ENCODE measurements around the gene WDR74. TPM values are rescaled to one million over a fixed set of nuclear protein-coding genes. Genes with fewer than 3 reads are reported as not detected.
"Not testable (repeated sequence)": the region's sequence is repeated elsewhere in the genome, so short reads cannot be mapped to it uniquely, and the experiment has no call there.

The WDR74 gene
- total RNA-seq, 1 experiment from 2014 or later: 110 TPM

DNA sequence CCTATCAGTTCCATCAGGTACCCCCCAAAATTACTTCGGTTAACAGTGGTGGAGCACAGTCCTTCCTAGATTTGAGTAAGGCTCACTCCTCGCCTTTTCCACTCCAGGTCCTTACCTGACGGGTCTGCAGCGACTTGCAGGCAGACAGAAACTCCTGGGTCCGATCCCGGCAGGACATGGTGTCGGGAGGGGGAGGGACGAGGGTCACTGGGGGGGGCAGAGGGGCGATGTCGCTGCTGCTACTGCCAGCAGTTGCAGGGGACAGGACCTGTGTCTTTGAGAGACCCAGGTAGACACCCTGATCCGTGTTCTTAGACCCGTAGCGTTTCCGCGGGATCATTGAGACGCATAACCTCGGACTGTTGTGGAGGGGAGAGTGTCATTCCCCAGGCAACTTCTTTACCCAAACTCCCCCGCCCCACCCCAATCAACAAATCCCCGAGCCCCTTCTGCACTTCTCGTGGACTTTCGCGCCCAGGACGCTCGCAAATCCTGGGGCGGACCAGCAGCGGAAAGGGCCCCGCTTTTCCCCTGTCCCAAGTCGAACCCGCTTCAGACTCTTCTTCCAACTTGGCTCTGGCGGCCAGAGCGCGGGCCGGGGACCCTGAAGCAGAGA lies 8.4 kb downstream of the WDR74 start:
- peak; percentile 99 for TF ChIP-seq PRDM15 (CRISPR knock-in tag; IDR thresholded peaks at IDR 0.05)
- TF ChIP-seq GTF2I (CRISPR knock-in tag; conservative IDR thresholded peaks at IDR 0.05): no peak
- no peaks in the 10 kb centered on the region for H3K27me3 Mint-ChIP-seq (ENCODE audit: low read depth)
- no peaks in the 10 kb centered on the region for H3K9me3 Mint-ChIP-seq
- peaks cover 35% of the 10 kb centered on the region for H3K36me3 Mint-ChIP-seq
- H3K27ac Mint-ChIP-seq: peak overlapping the region; percentile 100
- ATAC-seq (peak; percentile 1), DNase-seq (ENCODE audit: low spot score) (no peak)
- H3K4me3 Mint-ChIP-seq: peak overlapping the region; percentile 100
- CTCF ChIA-PET: interaction anchor here (0.6 to 2.4 kb wide), 10 partner anchors 10 to 288 kb away, joined by 3 to 22 read pairs (median 6); partner anchors contain the start of genes HNRNPUL2 and TMEM179B
- POLR2A ChIA-PET: interaction anchor here (0.5 to 2.4 kb wide), 11 partner anchors 10 to 104 kb away, joined by 3 to 35 read pairs (median 5); partner anchors contain the start of genes HNRNPUL2, NXF1 and TTC9C
- peaks cover 16% of the 10 kb centered on the region for H3K4me1 Mint-ChIP-seq

- H3K9me3 Mint-ChIP-seq; ATAC-seq; DNase-seq (ENCODE audit: low spot score); H3K27me3 Mint-ChIP-seq (ENCODE audit: low read depth); H3K4me1 Mint-ChIP-seq; H3K27ac Mint-ChIP-seq; H3K4me3 Mint-ChIP-seq; CTCF ChIA-PET: not testable (repeated sequence)
- H3K36me3 Mint-ChIP-seq: peaks cover 38% of the 10 kb centered on the region
- POLR2A ChIA-PET: interaction anchor here (1.1 kb wide), 1 partner anchor 22 kb away, joined by 3 read pairs; no protein-coding TSS in a partner anchor
These were observed 11.3 kb downstream of the WDR74 start for GRCh38 chr11:62828130-62828529.

GRCh38 chr11:62823677-62824076 lies 15.7 kb downstream of the WDR74 start:
- Mint-ChIP-seq H3K9me3 (no peaks in the 10 kb centered on the region), H3K4me3 (no peak overlapping the region), H3K27ac (no peak overlapping the region), H3K27me3 (ENCODE audit: low read depth) (no peaks in the 10 kb centered on the region), H3K36me3 (peaks cover 62% of the 10 kb centered on the region), H3K4me1 (no peaks in the 10 kb centered on the region)
- CTCF ChIA-PET: no interaction called here
- POLR2A ChIA-PET: interaction anchor here (0.6 to 0.7 kb wide), 2 partner anchors 10 to 42 kb away, joined by 3 to 6 read pairs; no protein-coding TSS in a partner anchor
- TF ChIP-seq PRRX2 (CRISPR knock-in tag; IDR thresholded peaks at IDR 0.05) (no peak), ZNF232 (CRISPR knock-in tag; IDR thresholded peaks at IDR 0.05) (no peak), RELA (CRISPR knock-in tag; IDR thresholded peaks at IDR 0.05; ENCODE audit: borderline replicate concordance) (no peak), JAZF1 (CRISPR knock-in tag; IDR thresholded peaks at IDR 0.05) (no peak), NFATC4 (CRISPR knock-in tag; IDR thresholded peaks at IDR 0.05) (no peak), MXD4 (CRISPR knock-in tag; IDR thresholded peaks at IDR 0.05; ENCODE audit: borderline replicate concordance) (no peak), ATF2 (CRISPR knock-in tag; IDR thresholded peaks at IDR 0.05; ENCODE audit: borderline replicate concordance, low read depth) (no peak), GRHL2 (CRISPR knock-in tag; IDR thresholded peaks at IDR 0.05; ENCODE audit: insufficient replicate concordance, severe bottlenecking) (no peak), RORB (CRISPR knock-in tag; IDR thresholded peaks at IDR 0.05) (no peak)
- TF ChIP-seq, protein P1, sequence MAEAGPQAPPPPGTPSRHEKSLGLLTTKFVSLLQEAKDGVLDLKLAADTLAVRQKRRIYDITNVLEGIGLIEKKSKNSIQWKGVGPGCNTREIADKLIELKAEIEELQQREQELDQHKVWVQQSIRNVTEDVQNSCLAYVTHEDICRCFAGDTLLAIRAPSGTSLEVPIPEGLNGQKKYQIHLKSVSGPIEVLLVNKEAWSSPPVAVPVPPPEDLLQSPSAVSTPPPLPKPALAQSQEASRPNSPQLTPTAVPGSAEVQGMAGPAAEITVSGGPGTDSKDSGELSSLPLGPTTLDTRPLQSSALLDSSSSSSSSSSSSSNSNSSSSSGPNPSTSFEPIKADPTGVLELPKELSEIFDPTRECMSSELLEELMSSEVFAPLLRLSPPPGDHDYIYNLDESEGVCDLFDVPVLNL (CRISPR knock-in tag; IDR thresholded peaks at IDR 0.05; ENCODE audit: borderline replicate concordance, low read depth): no peak
- TF ChIP-seq, protein P2, sequence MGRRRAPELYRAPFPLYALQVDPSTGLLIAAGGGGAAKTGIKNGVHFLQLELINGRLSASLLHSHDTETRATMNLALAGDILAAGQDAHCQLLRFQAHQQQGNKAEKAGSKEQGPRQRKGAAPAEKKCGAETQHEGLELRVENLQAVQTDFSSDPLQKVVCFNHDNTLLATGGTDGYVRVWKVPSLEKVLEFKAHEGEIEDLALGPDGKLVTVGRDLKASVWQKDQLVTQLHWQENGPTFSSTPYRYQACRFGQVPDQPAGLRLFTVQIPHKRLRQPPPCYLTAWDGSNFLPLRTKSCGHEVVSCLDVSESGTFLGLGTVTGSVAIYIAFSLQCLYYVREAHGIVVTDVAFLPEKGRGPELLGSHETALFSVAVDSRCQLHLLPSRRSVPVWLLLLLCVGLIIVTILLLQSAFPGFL (CRISPR knock-in tag; IDR thresholded peaks at IDR 0.05; ENCODE audit: borderline replicate concordance): no peak
- DNase-seq (ENCODE audit: low spot score) (no peak), ATAC-seq (no peak)

All from WTC11 (cell line).